Left cardiac atrium (tissue), 4 donors: ENCODE results near the gene BUB1B. TPM values are rescaled to one million over a fixed set of nuclear protein-coding genes. Genes with fewer than 3 reads are reported as not detected.
"Not testable (repeated sequence)": the region's sequence is repeated elsewhere in the genome, so short reads cannot be mapped to it uniquely, and the experiment has no call there.

Experiments used
- ATAC-seq, 2 donors: fragments of 200-7000 bp; cut with Tn5 transposase; one replicate each; pipeline ENCODE4 v1.9.1; 2020; ENCODE audit warnings: mild to moderate bottlenecking in 2 of 2, moderate library complexity in 2 of 2
- DNase-seq: peaks from one replicate; pipeline ENCODE4 v3.0.0-alpha.2; 2020
- intact Hi-C, 2 donors: fragments of 100-400 bp; cut with DNase I; formaldehyde crosslinking; loops; one replicate each; pipeline versions ENCODE4 v1.14.1 to v1.15.1; 2022 to 2023
- long read RNA-seq: library from polyadenylated mRNA; unstranded; transcript quantifications from one replicate; pipeline ENCODE4 v2.0.0, GENCODE V29; 2021
- total RNA-seq, 2 donors: library from RNA; stranded (reverse); fragmentation: NEBNext Ultra II Directional; extraction: Animal tissue kit (Norgen Biotek cat#: 25700); gene quantifications; one replicate each; pipeline ENCODE4 v1.2.1, GENCODE V29; 2021
- donor health status: DM: no; HTN: yes; CAD: no.
- donor health status: DM: no; HTN: yes; CAD: no; lungs with severe emphysema.
- donor health status: DM: yes; HTN: yes; CAD: no.
- donor health status: Dilated cardiomyopathy.

BUB1B gene
- total RNA-seq, result 1 to 10 TPM in 1 of 2 donors, under 1 TPM in 1; 0.71 to 1.3 TPM
- long read RNA-seq, result 0 reads

GRCh38 chr15:40160689-40161688, at the start of gene BUB1B:
TSS of gene BUB1B (plus strand) at chr15:40161069. CDS start at chr15:40161221, 152 bp downstream.
- intact Hi-C loops, result loop anchor here in 1 of 2 donors (10.0 kb wide), 1 partner anchor 56 kb away; the partner anchor contains the start of gene BMF
- DNase-seq (peak; percentile 94), ATAC-seq (peak; percentile 99)

- DNase-seq (no peak), ATAC-seq (no peak)
- intact Hi-C loops, result loop anchor here in 1 of 2 donors (10.0 kb wide), 1 partner anchor 153 kb away; no protein-coding TSS in a partner anchor
Observed at GRCh38 chr15:40111888-40112287, 49.0 kb upstream of the BUB1B start.

- intact Hi-C loops, result loop anchor here in 1 of 2 donors (10.0 kb wide), 1 partner anchor 152 kb away; no protein-coding TSS in a partner anchor
- no peak for ATAC-seq
Observed at GRCh38 chr15:40112789-40113188, 48.1 kb upstream of the BUB1B start.

DNA sequence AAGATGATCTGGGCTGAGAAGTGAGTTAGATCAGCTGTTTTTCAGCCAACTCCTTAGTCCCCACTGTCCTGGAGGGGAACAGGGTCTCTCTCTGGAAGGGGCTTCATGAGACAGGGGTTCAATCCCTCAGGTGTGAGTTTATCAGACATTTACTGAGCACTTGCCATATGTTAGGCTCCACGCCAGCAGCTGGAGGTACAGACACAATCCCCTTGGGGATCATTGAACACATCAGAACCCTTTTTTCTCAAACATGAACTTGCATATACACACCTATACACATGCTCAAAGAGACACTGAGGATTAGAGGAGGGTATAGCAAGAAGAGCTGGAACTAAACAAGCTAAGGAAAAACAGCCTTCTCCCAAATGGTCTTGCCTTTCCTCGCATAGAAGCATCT, 46.7 kb upstream of the BUB1B start:
- intact Hi-C loops, result loop anchor here in 1 of 2 donors (10.0 kb wide), 1 partner anchor 151 kb away; no protein-coding TSS in a partner anchor
- no peak for DNase-seq
- no peak for ATAC-seq

More at GRCh38 chr15:40112789-40113188, 48.1 kb upstream of the BUB1B start:
- no peak for DNase-seq

GRCh38 chr15:40115106-40115505, 45.8 kb upstream of the BUB1B start:
- not testable (repeated sequence) for DNase-seq, ATAC-seq
- intact Hi-C loops, result loop anchor here in 1 of 2 donors (10.0 kb wide), 1 partner anchor 150 kb away; no protein-coding TSS in a partner anchor

GRCh38 chr15:40115670-40116093, 45.2 kb upstream of the BUB1B start:
- DNase-seq, result no peak
- intact Hi-C loops, result loop anchor here in 1 of 2 donors (10.0 kb wide), 1 partner anchor 149 kb away; no protein-coding TSS in a partner anchor
- peak; percentile 34 to 54 for ATAC-seq

GRCh38 chr15:40118473-40118872, 42.4 kb upstream of the BUB1B start:
- intact Hi-C loops, result loop anchor here in 1 of 2 donors (10.0 kb wide), 1 partner anchor 146 kb away; no protein-coding TSS in a partner anchor
- no peak for DNase-seq
- ATAC-seq, result no peak

GRCh38 chr15:40121911-40122638, 38.8 kb upstream of the BUB1B start:
- ATAC-seq (peak in 1 of 2 donors; percentile 68), DNase-seq (no peak)
- intact Hi-C loops, result no loop called here

- DNase-seq, ATAC-seq, intact Hi-C loops: not testable (repeated sequence)
Observed at GRCh38 chr15:40122989-40123388, 37.9 kb upstream of the BUB1B start.

DNA sequence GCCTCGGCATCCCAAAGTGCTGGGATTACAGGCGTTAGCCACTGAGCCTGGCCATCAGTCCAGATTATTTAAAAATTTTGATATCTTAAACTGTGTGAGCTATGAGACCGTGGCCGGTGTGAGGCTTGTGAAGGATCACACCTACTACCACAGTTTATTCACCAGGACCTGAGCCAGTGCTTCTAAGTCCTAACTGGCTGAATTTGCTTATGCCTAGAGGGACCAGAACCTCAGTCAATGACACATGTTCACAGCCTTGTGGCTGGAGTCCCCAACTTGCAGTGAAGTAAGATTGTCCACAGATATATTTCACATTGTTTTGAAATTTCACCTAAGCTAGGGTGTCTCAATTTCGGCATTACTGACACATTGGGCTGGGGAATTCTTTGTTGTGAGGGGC, 37.0 kb upstream of the BUB1B start:
- intact Hi-C loops, ATAC-seq, DNase-seq: not testable (repeated sequence)

- ATAC-seq, DNase-seq, intact Hi-C loops: not testable (repeated sequence)
Observed at GRCh38 chr15:40124333-40124732, 36.5 kb upstream of the BUB1B start.

DNA sequence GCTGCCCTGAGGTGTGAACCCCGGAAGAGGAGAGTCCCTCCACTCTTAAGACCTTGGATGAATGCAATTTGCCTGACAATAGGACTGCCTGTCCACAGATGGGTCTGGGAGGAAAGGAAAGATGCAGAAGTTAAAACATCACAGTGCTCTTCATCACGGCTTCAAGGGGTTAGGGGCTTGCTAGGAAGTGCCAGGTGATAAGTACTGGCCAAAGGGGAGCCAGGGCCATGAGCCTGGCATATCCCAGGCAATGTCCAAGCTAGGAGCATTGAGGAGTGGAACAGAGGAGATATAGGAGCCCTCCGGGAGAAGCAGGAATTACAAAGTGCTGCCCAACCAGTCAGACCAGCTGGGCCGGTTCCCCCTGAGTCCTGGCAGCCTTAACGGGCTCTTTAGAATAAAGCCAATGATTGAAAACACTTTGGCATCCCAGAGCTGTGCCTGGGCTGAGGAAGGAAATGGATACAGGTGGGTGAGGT, 36.0 kb upstream of the BUB1B start:
- intact Hi-C loops, result loop anchor here in 1 of 2 donors (5.0 kb wide), 1 partner anchor 72 kb away; no protein-coding TSS in a partner anchor
- DNase-seq, ATAC-seq: not testable (repeated sequence)

- intact Hi-C loops, result loop anchor here in 1 of 2 donors (5.0 kb wide), 1 partner anchor 71 kb away; no protein-coding TSS in a partner anchor
- DNase-seq (no peak), ATAC-seq (no peak)
Observed at GRCh38 chr15:40125950-40126349, 34.9 kb upstream of the BUB1B start.

- ATAC-seq, result no peak
- intact Hi-C loops, result loop anchor here in 1 of 2 donors (5.0 kb wide), 1 partner anchor 68 kb away; no protein-coding TSS in a partner anchor
- no peak for DNase-seq
Observed at GRCh38 chr15:40128766-40129660, 31.9 kb upstream of the BUB1B start.

- DNase-seq, result no peak
- intact Hi-C loops, result no loop called here
- ATAC-seq, result no peak
Observed at GRCh38 chr15:40130118-40130517, 30.8 kb upstream of the BUB1B start.

DNA sequence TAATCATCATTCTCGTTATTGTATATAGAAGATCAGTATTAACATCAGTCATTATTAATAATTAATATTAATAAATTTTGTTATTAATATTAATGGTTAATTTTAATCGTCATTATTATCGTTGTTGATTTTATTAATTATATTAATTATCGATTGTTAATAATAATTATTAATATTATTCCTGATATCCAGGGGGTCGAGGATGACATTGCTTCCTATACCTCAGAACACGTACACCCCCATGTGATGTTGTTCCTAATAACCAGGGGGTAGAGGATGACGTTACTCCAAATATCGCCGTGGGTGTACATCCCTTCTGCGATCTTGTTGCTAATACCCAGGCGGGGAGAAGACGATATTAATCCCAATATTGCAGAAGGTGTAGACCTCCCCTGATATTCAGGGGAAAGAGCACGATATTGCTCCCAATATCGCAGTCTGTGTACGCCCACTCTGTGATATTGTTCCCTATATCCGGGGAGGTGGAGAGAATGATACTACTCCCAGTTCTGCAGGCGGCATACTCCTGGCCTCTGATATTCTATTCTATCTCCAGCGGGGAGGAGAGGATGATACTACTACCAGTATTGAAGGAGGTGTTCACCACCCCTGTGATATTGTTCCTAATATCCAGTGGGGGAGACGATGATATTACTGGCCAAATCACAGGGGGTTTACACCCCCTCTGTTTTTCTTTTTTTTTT, 29.9 kb upstream of the BUB1B start:
- intact Hi-C loops, result no loop called here
- ATAC-seq (no peak), DNase-seq (no peak)

GRCh38 chr15:40133544-40133943, 27.3 kb upstream of the BUB1B start:
- no peak for ATAC-seq
- no peak for DNase-seq

More at GRCh38 chr15:40133544-40133943, 27.3 kb upstream of the BUB1B start:
- intact Hi-C loops, result no loop called here
